Measurements from ENCODE around the gene LONP2.

Gene LONP2

DNA sequence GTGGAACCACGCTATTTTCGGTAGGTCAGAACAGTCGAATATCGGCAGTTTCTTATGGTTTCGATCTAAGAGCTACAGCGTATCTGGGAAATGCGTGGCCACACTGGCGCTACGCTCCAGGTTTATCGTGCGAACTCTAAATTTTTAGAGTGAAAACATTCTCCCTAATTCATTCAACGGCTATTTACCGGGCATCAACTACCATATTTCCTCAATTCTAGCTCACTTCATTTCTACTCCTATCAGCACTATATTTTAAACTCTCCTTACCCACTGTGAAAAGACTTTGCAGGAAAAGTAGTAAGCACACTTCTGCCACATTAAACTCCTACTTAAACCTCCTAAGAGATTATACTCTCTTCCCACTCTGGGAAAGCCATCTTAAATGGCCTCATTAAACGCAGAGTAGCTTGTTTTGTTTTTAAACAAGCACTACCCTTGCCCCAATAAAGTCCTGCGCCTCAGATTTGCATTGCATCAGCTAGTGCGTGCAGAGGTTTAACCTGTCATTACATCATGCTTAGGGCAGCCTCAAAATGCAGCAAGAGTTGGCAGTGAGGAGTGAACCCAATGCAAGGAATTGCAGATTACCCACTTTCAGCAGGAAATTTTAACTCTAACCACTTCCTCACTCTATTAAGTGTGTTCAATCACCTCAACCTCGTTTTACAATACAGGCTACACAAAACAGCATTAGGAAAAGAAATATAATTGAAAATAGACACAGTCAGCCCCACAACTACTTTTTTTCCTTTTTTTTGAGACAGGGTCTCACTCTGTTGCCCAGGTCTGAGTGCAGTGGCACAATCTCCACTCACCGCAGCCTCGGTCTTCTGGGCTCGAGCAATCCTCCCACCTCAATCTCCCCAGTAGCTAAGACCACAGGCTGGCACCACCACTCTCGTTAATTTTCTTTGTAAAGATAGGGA is 122.3 kb downstream of the LONP2 start:
- Histone ChIP-seq H3K14ac (ENCODE audit: low read length) (no peak overlapping the region), H2BK15ac (ENCODE audit: low read length) (no peak overlapping the region), H3K4me2 (ENCODE audit: insufficient read depth, low read length, poor library complexity, severe bottlenecking) (peak overlapping the region; percentile 56), H3K36me3 (replicated peaks in 1 of 2; ENCODE audit: control insufficient read depth in 2 of 2, insufficient read depth in 2 of 2, low read length in 2 of 2) (peaks cover 7 to 12% of the 10 kb centered on the region in 2 donors), H2AFZ (ENCODE audit: low read length) (peak overlapping the region; percentile 32), H3K27me3 (ENCODE audit: control insufficient read depth in 3 of 3, insufficient read depth in 3 of 3, low read depth in 1 of 3, low read length in 3 of 3) (no peaks in the 10 kb centered on the region), H3K4me3 (ENCODE audit: low read length in 2 of 2) (peak overlapping the region; percentile 38 to 82), H2BK12ac (ENCODE audit: low read length) (no peak overlapping the region), H3K4me1 (ENCODE audit: control insufficient read depth in 2 of 2, insufficient read depth in 1 of 2, low read depth in 1 of 2, low read length in 2 of 2) (peaks cover 10 to 14% of the 10 kb centered on the region in 2 donors), H3K18ac (ENCODE audit: low read length) (no peak overlapping the region), H2AK5ac (ENCODE audit: low read depth, low read length) (no peak overlapping the region), H2BK5ac (ENCODE audit: low read length) (no peak overlapping the region), H3K4ac (ENCODE audit: low read length) (no peak overlapping the region), H4K8ac (ENCODE audit: low read depth, low read length) (no peak overlapping the region), H3K9ac (ENCODE audit: low read depth, low read length, poor library complexity) (no peak overlapping the region), H3K79me1 (ENCODE audit: low read depth, low read length) (peaks cover 6% of the 10 kb centered on the region), H3K9me3 (replicated peaks in 1 of 2; ENCODE audit: control insufficient read depth in 2 of 2, insufficient read depth in 1 of 2, low read depth in 1 of 2, low read length in 2 of 2) (no peaks in the 10 kb centered on the region), H3K23ac (ENCODE audit: low read depth, low read length, poor library complexity) (no peak overlapping the region), H4K91ac (ENCODE audit: low read depth, low read length, poor library complexity) (no peak overlapping the region), H2BK120ac (ENCODE audit: low read depth, low read length) (no peak overlapping the region), H3K27ac (replicated peaks; ENCODE audit: low read length) (no peak overlapping the region)
- no peak for DNase-seq (ENCODE audit: low spot score)
- no CpG with 5 or more reads among the region's 21 CpGs for WGBS, 2 donors (ENCODE audit: extremely low coverage in 2 of 2, insufficient read length in 2 of 2, insufficient replicate concordance in 1 of 2)

DNA sequence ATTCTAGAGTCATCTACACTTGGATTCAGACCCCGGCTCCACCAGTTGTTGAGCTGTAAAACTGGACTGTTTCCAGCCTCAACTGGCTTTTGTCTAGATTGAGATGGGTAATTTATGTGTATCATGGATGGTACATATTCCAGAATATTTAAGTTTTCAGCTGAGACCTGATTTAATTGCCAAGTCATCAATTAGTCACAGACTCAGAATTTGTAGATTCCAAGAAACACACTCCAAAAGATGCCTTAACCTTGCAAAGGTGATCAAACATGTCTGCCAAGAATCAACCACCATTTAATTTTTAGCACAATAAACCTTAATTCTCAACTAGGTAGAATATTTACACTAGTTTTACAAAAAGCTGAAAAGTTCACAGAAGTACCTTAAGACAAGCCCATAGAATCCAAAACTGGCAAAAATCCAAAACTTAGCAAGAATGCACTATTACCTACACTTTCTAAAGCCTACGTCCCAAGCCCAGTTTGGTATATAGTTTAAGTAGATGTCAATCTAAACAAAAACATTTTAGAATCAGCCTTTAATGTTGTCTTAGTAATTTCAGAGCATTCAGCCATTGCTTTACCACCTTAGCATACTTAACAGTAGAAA is 123.4 kb downstream of the LONP2 start:
- Histone ChIP-seq H3K79me1 (ENCODE audit: low read depth, low read length) (no peaks in the 10 kb centered on the region), H2BK12ac (ENCODE audit: low read length) (no peak overlapping the region), H2BK15ac (ENCODE audit: low read length) (no peak overlapping the region), H3K18ac (ENCODE audit: low read length) (no peak overlapping the region), H4K8ac (ENCODE audit: low read depth, low read length) (no peak overlapping the region), H3K4ac (ENCODE audit: low read length) (no peak overlapping the region), H3K4me1 (ENCODE audit: control insufficient read depth in 2 of 2, insufficient read depth in 1 of 2, low read depth in 1 of 2, low read length in 2 of 2) (peaks cover 10 to 14% of the 10 kb centered on the region in 2 donors), H2AFZ (ENCODE audit: low read length) (no peak overlapping the region), H3K27me3 (ENCODE audit: control insufficient read depth in 3 of 3, insufficient read depth in 3 of 3, low read depth in 1 of 3, low read length in 3 of 3) (no peaks in the 10 kb centered on the region), H3K14ac (ENCODE audit: low read length) (no peak overlapping the region), H3K4me3 (ENCODE audit: low read length in 2 of 2) (no peak overlapping the region), H3K4me2 (ENCODE audit: insufficient read depth, low read length, poor library complexity, severe bottlenecking) (no peak overlapping the region), H4K91ac (ENCODE audit: low read depth, low read length, poor library complexity) (no peak overlapping the region), H3K23ac (ENCODE audit: low read depth, low read length, poor library complexity) (no peak overlapping the region), H3K9me3 (replicated peaks in 1 of 2; ENCODE audit: control insufficient read depth in 2 of 2, insufficient read depth in 1 of 2, low read depth in 1 of 2, low read length in 2 of 2) (no peaks in the 10 kb centered on the region), H3K9ac (ENCODE audit: low read depth, low read length, poor library complexity) (no peak overlapping the region), H3K36me3 (replicated peaks in 1 of 2; ENCODE audit: control insufficient read depth in 2 of 2, insufficient read depth in 2 of 2, low read length in 2 of 2) (peaks cover 0 to 2% of the 10 kb centered on the region in 2 donors), H3K27ac (replicated peaks; ENCODE audit: low read length) (no peak overlapping the region), H2BK120ac (ENCODE audit: low read depth, low read length) (no peak overlapping the region), H2AK5ac (ENCODE audit: low read depth, low read length) (no peak overlapping the region), H2BK5ac (ENCODE audit: low read length) (no peak overlapping the region)
- WGBS, 2 donors (ENCODE audit: extremely low coverage in 2 of 2, insufficient read length in 2 of 2, insufficient replicate concordance in 1 of 2), result no CpG with 5 or more reads among the region's 2 CpGs
- DNase-seq (ENCODE audit: low spot score), result no peak

DNA sequence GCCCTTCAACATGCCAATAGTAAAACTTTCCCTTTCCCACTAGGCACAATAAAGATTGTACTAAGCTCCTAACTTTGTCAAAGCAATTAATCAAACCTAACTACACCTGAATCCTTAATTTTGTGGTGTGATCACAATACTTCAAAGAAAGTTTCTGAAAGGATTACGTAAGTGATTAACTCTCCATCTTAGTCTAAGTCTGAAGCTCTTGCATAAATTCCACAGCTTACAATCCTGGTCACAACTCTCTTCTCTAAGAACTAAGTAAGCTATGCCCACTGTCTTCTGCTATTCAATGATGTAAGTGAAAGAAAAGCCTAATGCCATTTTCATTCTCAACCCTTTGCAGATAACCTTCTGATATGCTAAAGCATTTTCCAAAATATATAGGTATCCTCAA is 125.7 kb downstream of the LONP2 start:
- no CpG with 5 or more reads among the region's 1 CpG for WGBS, 2 donors (ENCODE audit: extremely low coverage in 2 of 2, insufficient read length in 2 of 2, insufficient replicate concordance in 1 of 2)
- H2BK120ac ChIP-seq (ENCODE audit: low read depth, low read length), result no peak overlapping the region
- DNase-seq (ENCODE audit: low spot score), result no peak
- H3K4me2 ChIP-seq (ENCODE audit: insufficient read depth, low read length, poor library complexity, severe bottlenecking), result no peak overlapping the region
- H3K27me3 ChIP-seq (ENCODE audit: control insufficient read depth in 3 of 3, insufficient read depth in 3 of 3, low read depth in 1 of 3, low read length in 3 of 3), result no peaks in the 10 kb centered on the region
- H3K4me1 ChIP-seq (ENCODE audit: control insufficient read depth in 2 of 2, insufficient read depth in 1 of 2, low read depth in 1 of 2, low read length in 2 of 2), result peaks cover 10 to 14% of the 10 kb centered on the region in 2 donors
- no peaks in the 10 kb centered on the region for H3K36me3 ChIP-seq (replicated peaks in 1 of 2; ENCODE audit: control insufficient read depth in 2 of 2, insufficient read depth in 2 of 2, low read length in 2 of 2)
- H2BK12ac ChIP-seq (ENCODE audit: low read length), result no peak overlapping the region
- H4K91ac ChIP-seq (ENCODE audit: low read depth, low read length, poor library complexity), result no peak overlapping the region
- no peak overlapping the region for H3K23ac ChIP-seq (ENCODE audit: low read depth, low read length, poor library complexity)
- H3K9ac ChIP-seq (ENCODE audit: low read depth, low read length, poor library complexity), result no peak overlapping the region
- H3K4me3 ChIP-seq (ENCODE audit: low read length in 2 of 2), result no peak overlapping the region
- no peak overlapping the region for H3K18ac ChIP-seq (ENCODE audit: low read length)
- H3K4ac ChIP-seq (ENCODE audit: low read length), result no peak overlapping the region
- H3K14ac ChIP-seq (ENCODE audit: low read length), result no peak overlapping the region
- no peaks in the 10 kb centered on the region for H3K9me3 ChIP-seq (replicated peaks in 1 of 2; ENCODE audit: control insufficient read depth in 2 of 2, insufficient read depth in 1 of 2, low read depth in 1 of 2, low read length in 2 of 2)
- no peak overlapping the region for H2BK5ac ChIP-seq (ENCODE audit: low read length)
- H2BK15ac ChIP-seq (ENCODE audit: low read length), result no peak overlapping the region
- H2AK5ac ChIP-seq (ENCODE audit: low read depth, low read length), result no peak overlapping the region
- H4K8ac ChIP-seq (ENCODE audit: low read depth, low read length), result no peak overlapping the region
- no peaks in the 10 kb centered on the region for H3K79me1 ChIP-seq (ENCODE audit: low read depth, low read length)
- no peak overlapping the region for H3K27ac ChIP-seq (replicated peaks; ENCODE audit: low read length)
- H2AFZ ChIP-seq (ENCODE audit: low read length), result no peak overlapping the region

DNA sequence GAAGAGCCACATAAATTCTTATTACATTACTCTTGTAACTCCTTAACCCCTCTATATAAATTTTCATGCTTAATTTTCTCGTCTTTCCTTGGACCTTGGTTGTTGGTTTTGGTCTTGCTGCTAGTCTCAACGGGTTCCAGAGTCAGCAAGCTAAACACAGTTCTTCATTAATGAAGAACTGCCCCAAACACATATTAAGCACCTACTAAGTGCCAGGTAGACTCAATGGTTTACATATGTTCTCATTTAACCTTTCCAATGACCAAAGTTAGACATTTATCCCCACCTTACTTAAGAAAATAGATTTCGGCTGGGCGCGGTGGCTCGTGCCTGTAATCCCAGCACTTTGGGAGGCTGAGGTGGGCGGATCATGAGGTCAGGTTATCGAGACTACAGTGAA is 126.1 kb downstream of the LONP2 start:
- Histone ChIP-seq H3K4me2 (ENCODE audit: insufficient read depth, low read length, poor library complexity, severe bottlenecking) (no peak overlapping the region), H3K27ac (replicated peaks; ENCODE audit: low read length) (no peak overlapping the region), H3K4me1 (ENCODE audit: control insufficient read depth in 2 of 2, insufficient read depth in 1 of 2, low read depth in 1 of 2, low read length in 2 of 2) (peaks cover 6 to 9% of the 10 kb centered on the region in 2 donors), H4K91ac (ENCODE audit: low read depth, low read length, poor library complexity) (no peak overlapping the region), H3K23ac (ENCODE audit: low read depth, low read length, poor library complexity) (no peak overlapping the region), H3K79me1 (ENCODE audit: low read depth, low read length) (no peaks in the 10 kb centered on the region), H3K36me3 (replicated peaks in 1 of 2; ENCODE audit: control insufficient read depth in 2 of 2, insufficient read depth in 2 of 2, low read length in 2 of 2) (no peaks in the 10 kb centered on the region), H3K9ac (ENCODE audit: low read depth, low read length, poor library complexity) (no peak overlapping the region), H3K14ac (ENCODE audit: low read length) (no peak overlapping the region), H3K9me3 (replicated peaks in 1 of 2; ENCODE audit: control insufficient read depth in 2 of 2, insufficient read depth in 1 of 2, low read depth in 1 of 2, low read length in 2 of 2) (no peaks in the 10 kb centered on the region), H2AK5ac (ENCODE audit: low read depth, low read length) (no peak overlapping the region), H2BK120ac (ENCODE audit: low read depth, low read length) (no peak overlapping the region), H4K8ac (ENCODE audit: low read depth, low read length) (no peak overlapping the region), H2BK15ac (ENCODE audit: low read length) (no peak overlapping the region), H2AFZ (ENCODE audit: low read length) (no peak overlapping the region), H3K27me3 (ENCODE audit: control insufficient read depth in 3 of 3, insufficient read depth in 3 of 3, low read depth in 1 of 3, low read length in 3 of 3) (no peaks in the 10 kb centered on the region), H3K18ac (ENCODE audit: low read length) (no peak overlapping the region), H3K4ac (ENCODE audit: low read length) (no peak overlapping the region), H2BK12ac (ENCODE audit: low read length) (no peak overlapping the region), H2BK5ac (ENCODE audit: low read length) (no peak overlapping the region), H3K4me3 (ENCODE audit: low read length in 2 of 2) (no peak overlapping the region)
- no CpG with 5 or more reads among the region's 8 CpGs for WGBS, 2 donors (ENCODE audit: extremely low coverage in 2 of 2, insufficient read length in 2 of 2, insufficient replicate concordance in 1 of 2)
- no peak for DNase-seq (ENCODE audit: low spot score)
